HG03442 (cell line): ENCODE data around the gene CPN2.

Experiments used
- ATAC-seq: cut with Tn5 transposase; IDR thresholded peaks from one replicate; pipeline ENCODE4 v1.9.1; 2021; ENCODE audit warnings: mild to moderate bottlenecking, moderate library complexity; ENCODE audit not compliant: unreplicated experiment

CPN2 gene

DNA sequence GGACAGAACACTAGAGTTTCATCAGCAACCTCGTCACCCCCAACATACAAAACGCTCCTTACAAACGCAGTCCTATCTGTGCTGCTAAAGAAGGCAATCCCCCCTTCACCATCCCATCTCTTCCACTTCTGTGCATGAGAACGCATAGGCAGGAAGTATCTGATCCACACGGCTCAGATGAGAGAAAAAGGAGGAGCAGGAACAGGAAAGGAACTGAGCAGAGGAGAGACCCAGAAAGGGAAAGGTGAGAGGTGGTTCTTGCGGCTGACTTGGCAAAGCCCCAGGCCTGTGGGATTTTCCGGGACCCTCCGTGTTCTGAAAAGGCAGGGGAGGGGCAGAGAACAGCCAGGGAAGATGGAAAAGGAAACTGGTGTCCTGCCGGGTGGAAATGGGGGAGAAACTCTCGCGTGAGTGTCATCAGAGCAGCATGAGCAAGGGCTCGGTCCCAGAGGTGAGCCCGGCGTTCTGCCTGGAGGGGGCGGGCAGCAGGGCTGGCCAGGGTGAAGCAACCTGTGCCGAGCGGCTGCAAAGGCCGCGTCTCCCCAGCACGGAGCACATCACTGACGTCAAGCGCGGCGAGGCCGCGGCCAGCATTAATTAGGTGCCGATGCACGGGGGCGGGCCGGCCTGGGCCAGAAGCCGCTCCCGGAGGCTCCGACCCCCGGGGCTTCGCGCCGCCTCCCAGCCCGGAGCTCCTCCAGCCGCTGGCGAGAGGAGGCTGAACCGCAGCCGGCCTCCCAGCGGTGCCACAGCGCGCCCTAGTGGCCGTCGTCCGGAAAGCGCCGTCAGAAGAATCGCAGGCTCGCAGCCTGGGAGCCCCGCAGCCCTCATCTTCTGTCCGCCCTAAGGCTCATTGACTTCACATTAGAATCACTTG, 35.8 kb downstream of the CPN2 start:
- ATAC-seq = peak; percentile 94

DNA sequence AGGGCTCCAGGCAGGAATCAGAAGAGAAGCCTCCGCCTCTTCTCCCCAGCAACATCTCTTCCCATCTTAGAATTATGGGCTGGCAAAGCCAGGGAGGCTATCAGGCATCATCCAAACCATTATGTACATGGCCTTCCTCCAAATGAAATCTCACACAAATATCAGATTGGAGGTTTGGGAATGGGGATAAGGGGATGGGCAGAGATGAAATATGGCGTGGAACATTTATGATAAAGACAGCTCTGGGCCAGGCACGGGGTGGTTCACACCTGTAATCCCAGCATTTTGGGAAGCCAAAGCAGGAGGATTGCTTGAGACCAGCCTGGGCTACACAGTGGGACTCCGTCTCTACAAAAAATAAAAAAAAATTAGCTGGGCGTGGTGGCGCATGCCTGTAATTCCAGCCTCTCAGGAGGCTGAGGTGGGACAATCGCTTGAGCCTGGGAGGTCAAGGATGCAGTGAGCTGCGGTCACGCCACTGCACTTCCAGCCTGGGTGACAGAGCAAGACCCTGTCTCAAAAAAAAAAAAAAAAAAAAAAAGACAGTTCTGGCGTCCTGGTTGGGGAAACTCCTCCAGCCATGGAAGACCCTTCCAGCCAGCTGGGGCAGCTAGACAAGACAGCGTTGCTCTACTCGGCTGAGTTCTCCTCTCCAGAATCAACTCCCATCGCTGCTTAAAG, 36.6 kb downstream of the CPN2 start:
- ATAC-seq = no peak

DNA sequence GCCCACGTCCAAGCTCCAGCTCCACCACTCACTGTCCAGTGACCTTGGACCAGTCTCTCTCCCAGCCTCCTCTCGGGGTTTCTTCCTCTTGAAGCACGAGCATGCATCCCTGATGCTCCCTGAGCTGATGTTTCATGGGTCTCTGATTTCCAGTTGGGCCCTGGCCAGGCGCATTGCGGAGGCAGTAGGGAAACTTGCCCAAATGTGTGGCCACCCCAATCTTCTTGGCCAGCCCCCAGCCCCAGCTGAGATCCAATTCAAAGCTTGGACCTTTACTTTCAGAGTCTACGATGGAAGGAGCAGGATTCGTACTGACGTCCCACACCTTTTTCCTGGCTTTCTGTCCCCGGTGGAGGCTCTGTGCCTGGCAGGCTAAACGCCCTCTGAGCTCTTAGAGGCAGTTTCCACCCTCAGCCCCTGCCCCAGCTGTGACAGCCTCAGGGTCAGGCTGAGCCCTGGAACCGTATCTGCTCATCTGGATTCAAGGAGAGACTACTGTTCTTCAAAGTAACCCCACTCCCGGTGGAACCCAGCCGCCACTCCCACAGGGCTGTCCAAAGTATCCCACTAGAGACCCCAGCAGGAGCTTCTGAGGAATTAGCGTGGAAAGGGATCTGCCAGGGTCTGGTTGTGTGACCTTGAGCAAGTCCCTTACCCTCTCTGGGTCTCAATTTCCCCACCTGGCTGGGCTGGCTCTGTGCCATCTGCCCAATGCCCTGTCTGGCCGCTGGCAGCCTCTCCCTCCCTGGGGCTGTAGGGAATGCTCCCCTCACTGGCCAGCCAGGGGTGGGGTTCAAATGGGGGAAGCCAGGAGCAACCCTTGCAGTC, 37.4 kb downstream of the CPN2 start:
- no peak for ATAC-seq

DNA sequence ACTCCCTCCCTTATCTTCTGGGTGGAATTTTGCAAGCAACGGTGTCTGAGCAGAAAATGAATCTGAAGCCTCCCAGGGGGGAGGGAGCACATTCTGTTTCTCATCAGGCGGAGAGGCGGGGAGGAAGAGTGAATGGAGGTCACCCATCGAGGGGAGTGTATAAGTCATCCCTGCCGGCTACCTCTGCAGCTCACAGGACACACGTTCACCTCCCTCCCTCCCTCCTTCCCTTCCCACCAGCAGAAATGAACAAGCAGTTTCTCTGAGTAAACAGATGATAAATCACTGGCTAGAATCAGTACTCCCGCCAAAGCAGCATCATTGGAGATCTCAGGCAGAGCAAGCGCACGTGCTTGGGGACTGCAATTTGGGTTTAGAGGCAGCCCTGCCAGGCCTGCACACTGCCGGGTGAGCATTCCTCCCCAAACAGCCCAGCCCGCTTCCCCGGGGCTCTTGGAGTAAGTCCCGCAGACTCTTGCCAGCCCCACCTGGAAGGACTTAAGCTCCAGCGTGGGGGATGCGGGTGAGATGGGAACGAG, 38.3 kb downstream of the CPN2 start:
- ATAC-seq = no peak

DNA sequence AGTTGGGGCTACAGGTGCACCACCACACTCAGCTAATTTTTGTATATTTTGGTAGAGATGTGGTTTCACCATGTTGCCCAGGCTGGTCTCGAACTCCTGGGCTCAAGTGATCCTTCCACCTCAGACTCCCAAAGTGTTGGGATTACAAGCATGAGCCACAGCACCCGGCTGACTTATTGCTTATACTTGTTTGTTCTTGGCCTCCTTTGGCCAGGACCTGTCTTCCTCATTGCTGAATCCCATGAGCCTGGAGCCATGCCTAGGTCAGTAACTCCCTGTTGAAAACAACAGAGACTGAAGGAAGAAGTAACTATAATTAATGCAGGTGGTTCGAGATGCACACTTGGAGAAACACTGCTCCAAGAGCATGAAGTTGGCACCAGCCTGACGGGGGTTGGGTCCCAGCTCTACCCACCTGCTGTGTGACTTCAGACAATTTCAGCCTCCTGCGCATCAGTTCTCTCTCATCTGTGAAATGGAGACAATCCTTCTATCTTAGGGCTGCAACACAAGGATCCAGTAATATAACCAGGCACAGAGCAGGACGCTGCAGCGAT, 38.9 kb downstream of the CPN2 start:
- ATAC-seq = no peak

DNA sequence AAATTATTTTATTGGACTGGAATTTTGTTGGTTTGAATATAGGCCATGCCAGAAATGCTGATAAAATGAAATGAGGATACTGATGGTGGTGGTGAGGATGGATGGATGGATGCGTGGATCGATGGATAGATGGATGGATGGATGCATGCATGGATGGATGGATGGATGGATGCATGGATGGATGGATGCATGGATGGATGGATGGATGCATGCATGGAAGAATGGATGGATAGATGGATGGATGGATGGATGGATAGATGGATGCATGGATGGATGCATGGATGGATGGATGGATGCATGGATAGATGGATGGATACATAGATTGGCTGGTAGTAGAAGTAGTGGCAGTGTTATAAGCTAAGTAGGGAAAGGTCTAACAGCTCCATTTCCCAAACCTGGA, 40.1 kb downstream of the CPN2 start:
- ATAC-seq = no peak

DNA sequence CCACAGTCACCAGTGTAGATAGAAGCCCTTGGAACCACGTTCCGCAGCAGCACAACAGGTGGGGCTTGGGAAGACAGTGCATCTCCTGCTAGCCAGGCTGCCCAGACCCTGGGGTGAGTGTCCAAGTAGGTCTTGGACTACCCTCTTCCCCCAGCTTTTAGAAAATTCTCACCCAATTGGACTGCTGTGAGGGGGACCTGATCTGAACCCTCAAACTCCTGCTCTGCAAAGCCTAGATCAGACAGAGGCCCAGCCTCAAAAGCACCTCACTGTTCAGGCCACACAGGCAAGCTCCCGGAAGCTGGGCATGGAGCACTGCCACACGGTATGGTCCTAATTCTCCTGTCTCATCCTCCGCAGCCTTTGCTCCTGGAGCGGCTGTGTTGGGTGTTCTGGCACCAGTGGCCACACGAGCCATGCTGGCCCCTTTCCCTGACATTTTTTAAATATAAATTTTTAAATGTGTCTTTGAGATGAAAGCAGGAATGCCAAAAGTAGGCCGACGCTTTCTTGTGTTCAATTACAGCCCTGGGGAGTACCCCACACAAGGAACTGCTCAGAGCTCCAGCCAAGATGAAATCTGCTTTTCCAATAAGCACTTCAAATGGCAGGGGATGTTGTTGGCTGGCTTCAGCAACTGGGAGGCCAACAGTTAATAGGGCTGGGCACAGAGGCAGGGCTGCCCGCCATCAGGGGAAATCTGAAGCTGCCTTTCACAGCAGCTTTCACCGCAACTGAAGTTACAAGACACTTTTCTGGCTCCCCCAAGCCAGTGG, 40.9 kb downstream of the CPN2 start:
- ATAC-seq = no peak

DNA sequence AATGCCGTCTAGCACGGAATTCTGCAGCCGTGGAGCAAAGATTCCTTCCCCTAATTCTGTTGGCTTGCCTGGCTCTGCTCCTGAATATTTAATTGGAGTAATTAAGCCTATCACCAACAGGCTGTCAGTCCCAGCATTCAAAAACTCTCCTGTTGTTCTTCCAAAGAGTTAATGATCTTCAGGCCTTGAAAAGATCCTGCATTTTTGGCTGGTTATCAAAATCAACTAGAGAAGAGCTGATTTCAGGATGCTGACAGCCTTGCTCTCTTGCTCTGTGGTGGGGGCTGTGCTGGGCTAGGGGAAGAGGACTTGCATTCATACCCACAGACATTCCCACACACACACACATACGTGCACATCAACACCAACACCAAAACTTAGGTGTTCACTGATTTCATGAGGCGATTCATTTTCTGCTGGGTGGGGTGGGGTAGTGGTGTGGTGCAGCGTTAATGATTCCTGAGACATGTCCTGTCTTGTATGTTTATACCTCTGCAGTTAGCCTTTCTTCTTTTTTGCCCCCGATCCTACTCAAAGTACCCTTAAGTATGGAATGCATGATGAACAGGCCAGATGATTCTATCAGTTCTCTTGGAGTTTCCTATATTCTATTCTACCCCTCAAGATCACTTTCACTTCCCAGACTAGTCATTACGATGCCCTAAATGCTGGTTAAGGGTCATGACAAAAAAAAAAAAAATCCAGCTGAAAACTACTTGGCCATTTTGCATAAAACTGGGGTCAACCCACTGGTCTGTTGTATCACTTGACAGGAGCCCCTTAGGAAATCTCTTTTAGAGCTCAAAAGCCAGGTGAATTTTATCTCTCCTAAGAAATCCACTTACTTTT, 42.3 kb downstream of the CPN2 start:
- ATAC-seq = no peak

DNA sequence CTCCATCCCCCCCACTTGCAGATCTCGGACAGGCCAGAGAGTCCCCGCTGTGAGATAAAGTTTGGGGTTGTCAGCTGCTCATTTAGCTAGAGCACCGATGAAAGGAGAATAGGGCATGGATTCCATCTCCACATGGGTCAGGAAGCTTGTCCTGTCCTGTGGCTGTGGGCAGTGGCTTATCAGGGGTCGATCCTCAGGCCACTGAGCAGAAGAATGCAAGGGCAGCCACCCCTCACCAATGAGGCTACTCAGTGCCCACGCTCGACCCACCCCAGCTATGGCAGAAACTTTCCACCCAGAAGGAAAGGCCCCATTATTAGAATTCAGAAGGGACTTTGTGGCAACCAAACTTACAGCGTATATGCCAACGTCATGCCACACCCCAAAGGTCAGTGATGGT, 43.3 kb downstream of the CPN2 start:
- no peak for ATAC-seq

DNA sequence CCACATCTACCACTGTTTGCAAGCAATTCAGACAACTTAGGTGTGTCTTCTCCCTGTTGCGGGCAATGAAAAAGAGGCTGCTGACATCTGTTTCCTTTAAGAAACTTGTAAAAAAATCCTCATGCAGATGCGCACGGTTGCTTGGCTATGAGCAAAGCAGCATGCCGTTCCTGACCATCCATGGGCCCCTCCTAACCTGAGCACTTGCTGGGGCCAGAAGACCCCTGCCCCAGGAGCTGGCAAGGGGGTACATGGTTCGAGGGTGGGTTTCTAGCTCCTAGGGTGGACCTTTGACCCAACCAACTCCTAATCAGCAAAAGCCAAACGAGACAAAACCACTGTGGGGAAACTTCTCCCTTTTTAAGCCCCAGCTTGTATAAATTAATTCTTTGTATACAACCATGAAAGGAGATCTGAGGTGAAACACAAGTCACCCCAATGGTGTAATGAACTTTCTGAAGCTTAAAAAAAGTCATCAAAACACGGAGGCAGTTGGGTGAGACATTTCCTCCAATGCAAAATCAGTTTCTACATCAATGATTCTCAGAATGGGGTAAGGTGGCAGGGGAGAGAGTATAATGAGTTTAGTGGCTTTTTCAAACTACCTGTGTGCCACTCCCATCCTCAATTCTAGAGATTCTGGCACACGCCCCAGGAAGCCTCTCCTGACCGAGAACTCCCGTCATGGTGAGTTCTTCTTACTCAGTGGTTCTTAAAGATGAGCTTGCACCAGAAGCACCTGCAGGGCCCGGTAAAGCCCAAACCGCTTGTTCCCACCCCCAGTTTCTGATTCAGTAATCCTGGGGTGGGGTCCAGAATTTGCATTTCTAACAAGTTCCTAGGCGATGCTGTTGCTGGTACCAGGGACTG, 44.1 kb downstream of the CPN2 start:
- peak; percentile 41 for ATAC-seq

DNA sequence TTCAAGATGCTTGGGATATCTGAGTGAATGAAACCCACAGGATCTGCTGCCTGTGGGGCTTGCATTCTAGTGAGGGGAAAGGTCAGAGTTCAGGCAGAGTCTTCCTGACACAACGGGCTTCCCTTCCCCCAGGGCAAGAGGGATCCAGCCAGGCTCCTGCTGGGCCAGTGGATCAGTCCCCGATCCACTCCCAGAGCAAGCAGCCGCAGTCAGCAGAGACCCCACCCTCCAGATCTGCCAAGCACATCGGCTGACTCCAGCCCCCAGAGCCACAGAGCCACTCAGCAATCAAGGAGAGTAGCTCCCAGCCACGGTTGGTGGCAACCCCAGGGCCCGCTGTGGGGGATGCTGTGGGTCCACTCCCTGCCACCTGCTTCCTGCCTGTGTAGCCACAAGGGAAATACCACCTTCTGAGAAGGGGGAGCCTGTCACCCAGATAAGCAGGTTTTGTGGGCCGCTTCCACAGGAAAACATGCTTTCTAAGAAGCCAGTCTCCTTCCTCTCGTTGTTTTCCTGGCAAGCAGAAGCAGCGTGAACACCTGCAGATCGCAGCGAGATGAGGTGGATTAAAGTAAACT, 44.9 kb downstream of the CPN2 start:
- peak; percentile 27 for ATAC-seq

DNA sequence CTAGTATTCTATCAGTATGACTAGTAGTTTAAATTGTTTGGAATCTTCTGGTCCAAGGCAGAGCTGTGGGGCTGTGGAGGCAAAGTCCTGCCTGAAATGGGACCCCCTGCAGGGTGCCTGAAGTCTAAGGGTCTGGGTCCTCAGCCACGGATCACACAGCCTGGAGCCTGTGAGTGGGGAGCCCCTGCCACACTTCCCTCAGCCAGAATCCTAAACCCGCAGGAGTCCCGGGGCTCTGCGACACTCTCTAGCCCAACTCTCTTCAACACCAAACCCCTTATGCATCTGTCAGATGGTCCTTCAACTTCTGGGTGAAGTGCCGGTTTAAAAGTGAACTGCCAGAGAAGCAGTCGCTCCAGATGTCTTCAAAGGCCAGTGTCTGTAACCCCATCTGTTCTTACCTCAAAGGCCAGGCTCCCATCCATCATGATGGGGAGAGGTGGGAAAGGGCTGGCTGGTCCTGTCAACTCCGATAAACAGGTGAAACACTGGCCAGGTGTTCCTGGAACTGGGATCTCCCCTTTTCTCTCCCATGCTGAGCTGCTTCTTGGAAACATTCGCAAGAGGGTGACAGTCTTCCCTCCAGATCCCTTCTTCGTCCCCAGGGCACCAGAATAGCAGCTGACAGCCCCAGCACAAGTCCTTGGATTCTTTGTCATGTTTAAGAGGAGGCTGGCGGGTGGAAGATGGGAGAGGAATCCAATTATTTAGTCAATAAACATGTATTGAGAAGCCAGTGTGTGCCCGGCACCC, 45.6 kb downstream of the CPN2 start:
- ATAC-seq = no peak

DNA sequence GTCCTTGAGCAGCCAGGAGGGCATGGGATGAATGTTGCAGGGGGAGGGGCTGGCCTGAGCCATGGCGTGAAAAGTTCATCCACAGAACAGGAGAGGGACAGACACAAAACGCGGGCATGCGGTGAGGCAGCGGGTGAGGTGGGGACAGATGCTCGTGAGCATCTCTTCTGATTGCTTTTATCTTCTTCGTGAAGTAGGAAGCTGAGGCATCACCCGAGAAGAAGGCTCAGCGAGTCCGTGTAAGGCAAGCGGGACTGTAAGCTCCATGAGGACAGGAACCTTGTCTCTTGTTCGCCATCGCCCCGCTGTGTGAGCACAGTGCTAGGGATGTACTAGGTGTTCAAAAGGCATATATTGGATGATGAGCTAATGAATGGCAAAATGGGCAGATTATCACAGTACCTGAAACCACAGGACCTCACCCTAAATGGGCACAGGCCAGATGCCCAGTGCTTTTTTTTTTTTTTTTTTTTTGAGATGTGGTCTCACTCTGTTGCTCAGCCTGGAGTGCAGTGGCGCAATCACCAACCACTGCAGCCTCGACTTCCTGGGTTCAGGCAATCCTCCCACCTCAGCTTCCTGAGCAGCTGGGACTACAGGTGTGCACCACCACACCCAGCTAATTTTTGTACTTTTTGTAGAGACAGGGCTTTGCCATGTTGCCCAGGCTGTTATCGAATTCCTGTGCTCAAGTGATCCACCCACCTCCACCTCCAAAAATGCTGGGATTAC, 46.8 kb downstream of the CPN2 start:
- ATAC-seq = no peak

DNA sequence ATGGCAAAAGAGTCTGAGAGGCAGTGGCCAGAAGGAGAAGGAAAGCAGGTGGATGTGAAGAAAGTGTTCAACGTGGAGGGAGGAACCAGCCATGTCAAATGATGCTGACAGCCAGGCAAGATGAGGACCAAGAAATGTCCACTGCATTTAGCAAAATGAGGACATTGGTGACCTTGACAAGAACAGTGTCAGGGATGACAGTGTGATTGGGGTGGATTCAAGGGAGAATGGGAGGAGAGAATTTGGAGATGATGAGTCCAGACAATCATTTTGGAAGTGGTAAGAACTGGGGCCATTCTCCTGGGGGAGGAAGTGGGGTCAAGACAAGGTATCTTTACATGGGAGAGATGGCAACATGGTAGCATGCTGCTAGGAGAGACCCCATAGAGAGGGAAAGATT, 47.4 kb downstream of the CPN2 start:
- no peak for ATAC-seq

DNA sequence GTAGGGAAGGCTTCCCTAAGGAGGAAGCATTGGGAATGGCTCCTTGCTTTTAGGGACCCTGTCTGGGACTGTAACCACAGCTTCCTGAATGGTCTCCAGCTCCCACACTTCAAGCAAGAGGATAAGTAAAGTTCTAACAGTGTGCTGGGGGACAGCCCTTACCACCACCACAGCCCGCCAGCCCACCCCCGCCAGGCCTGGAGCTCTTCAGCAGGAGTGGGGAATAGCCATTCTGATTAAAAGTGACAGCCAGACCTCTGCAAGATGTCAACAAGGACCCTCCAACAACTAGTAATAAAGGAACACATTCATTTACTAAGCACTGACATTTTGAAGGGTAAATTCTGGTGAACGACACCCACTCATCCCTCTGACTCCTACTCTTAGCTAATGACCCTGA, 49.4 kb downstream of the CPN2 start:
- no peak for ATAC-seq

DNA sequence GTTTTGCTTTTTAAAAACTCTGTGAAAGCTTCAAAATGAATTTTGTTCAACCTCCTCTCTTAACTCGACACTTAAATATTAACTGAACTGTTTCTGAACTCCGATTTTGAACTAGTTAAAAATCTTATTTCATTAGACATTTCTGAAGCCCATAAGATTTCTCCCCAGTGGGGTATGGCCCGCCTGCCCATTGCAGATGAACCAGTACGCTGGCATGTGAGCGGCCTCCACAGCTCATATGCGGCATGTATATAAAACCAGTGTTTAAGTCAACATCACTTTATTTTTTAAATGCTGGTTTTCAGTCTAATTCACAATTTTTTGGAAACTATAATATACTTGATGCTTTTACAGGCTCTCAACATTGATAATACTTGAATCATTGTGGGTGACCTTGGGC, 50.2 kb downstream of the CPN2 start:
- no peak for ATAC-seq

DNA sequence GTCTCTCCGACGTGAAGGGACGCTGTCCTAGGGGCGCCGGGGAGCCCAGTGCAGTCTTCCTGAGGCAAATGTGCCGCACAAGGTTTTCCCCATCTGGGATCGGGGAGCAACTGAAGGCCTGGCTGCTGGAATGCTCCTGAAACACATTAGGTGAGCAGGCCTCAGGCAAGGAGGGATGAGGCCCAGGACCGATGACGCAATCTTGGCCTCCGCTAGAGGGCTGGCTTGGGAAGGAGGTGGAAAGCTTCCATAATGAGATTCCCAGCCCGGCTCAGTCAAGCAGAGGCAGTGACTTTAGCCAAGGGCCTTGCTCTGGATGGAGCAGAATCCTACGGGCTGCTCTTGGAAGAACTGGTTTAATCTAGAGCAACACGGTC, 50.8 kb downstream of the CPN2 start:
- ATAC-seq = no peak
